H1 (cell line): ENCODE data around the gene FAM167B. TPM values are rescaled to one million over a fixed set of nuclear protein-coding genes. Genes with fewer than 3 reads are reported as not detected.

ENCODE experiments used
- ASH2L ChIP-seq: fragments of 200-600, 300-600 bp; sonication (generic); IDR thresholded peaks from one replicate; pipeline ENCODE4 v1.7.1; 2017; ENCODE audit warnings: low read length
- ATF3 ChIP-seq: IDR thresholded peaks from 2 replicates; pipeline ENCODE4 v1.6.1; 2011; ENCODE audit warnings: low read depth, mild to moderate bottlenecking, low read length; ENCODE audit not compliant: insufficient read depth
- CHD2 ChIP-seq: IDR thresholded peaks from 2 replicates; pipeline ENCODE4 v1.6.1; 2012; ENCODE audit warnings: low read length, improper control_type of control experiment
- CREB1 ChIP-seq: IDR thresholded peaks from 2 replicates; pipeline ENCODE4 v1.6.1; 2012; ENCODE audit warnings: inconsistent platforms
- CTBP2 ChIP-seq: IDR thresholded peaks from 2 replicates; pipeline ENCODE4 v1.7.0; 2011; ENCODE audit warnings: borderline replicate concordance, mild to moderate bottlenecking, moderate library complexity, mixed read lengths, low read length; ENCODE audit not compliant: insufficient read depth, insufficient read length
- CTCF ChIP-seq, 3 experiments: IDR thresholded peaks; 1 replicate in 2 of 3; 2 replicates in 1 of 3; pipeline versions ENCODE4 v1.5.1 to v1.6.1; 2011; ENCODE audit warnings: low read length in 3 of 3, mild to moderate bottlenecking in 3 of 3, inconsistent platforms in 2 of 3, low read depth in 1 of 3, moderate library complexity in 1 of 3; ENCODE audit not compliant: insufficient read depth in 1 of 3; ENCODE audit errors: control extremely low read depth in 1 of 3
- EGR1 ChIP-seq: IDR thresholded peaks from 2 replicates; pipeline ENCODE4 v1.6.1; 2011; ENCODE audit warnings: low read depth, low read length, borderline replicate concordance
- FOSL1 ChIP-seq: IDR thresholded peaks from 2 replicates; pipeline ENCODE4 v1.6.1; 2011; ENCODE audit warnings: mild to moderate bottlenecking, low read depth, low read length, moderate library complexity; ENCODE audit not compliant: insufficient read depth
- HDAC2 ChIP-seq, 2 experiments: fragments of 300-600 bp in 1 of 2; sonication (generic) in 1 of 2; IDR thresholded peaks; 2 replicates each; pipeline ENCODE4 v1.6.1; 2011 to 2012; ENCODE audit warnings: low read depth in 2 of 2, low read length in 2 of 2, mild to moderate bottlenecking in 2 of 2, moderate library complexity in 2 of 2, borderline replicate concordance in 1 of 2, inconsistent platforms in 1 of 2
- JUND ChIP-seq: IDR thresholded peaks from 2 replicates; pipeline ENCODE4 v1.6.1; 2011; ENCODE audit warnings: mild to moderate bottlenecking, improper control_type of control experiment, low read length
- KDM4A ChIP-seq: IDR thresholded peaks from one replicate; pipeline ENCODE4 v1.7.1; 2012; ENCODE audit warnings: low read depth, mild to moderate bottlenecking, moderate library complexity, low read length, inconsistent platforms; ENCODE audit not compliant: severe bottlenecking
- KDM5A ChIP-seq: fragments of 200-600 bp; IDR thresholded peaks from 2 replicates; pipeline ENCODE4 v1.7.1; 2012; ENCODE audit warnings: mild to moderate bottlenecking, low read length, inconsistent platforms, mixed read lengths
- MAX ChIP-seq: IDR thresholded peaks from 2 replicates; pipeline ENCODE4 v1.6.1; 2012; ENCODE audit warnings: inconsistent platforms
- POLR2A ChIP-seq, 2 experiments: IDR thresholded peaks; 1 replicate in 1 of 2; 2 replicates in 1 of 2; pipeline ENCODE4 v1.6.1; 2011; ENCODE audit warnings: low read depth in 2 of 2, low read length in 2 of 2, mild to moderate bottlenecking in 2 of 2; ENCODE audit errors: control extremely low read depth in 1 of 2
- POLR2AphosphoS5 ChIP-seq: IDR thresholded peaks from 2 replicates; pipeline ENCODE4 v1.6.1; 2011; ENCODE audit warnings: low read depth, low read length
- SAP30 ChIP-seq: fragments of 300-600 bp; sonication (generic); IDR thresholded peaks from 2 replicates; pipeline ENCODE4 v1.7.1; 2012; ENCODE audit warnings: low read length, moderate library complexity, mild to moderate bottlenecking, inconsistent platforms; ENCODE audit not compliant: insufficient read depth, insufficient replicate concordance
- SIN3A ChIP-seq, 2 experiments: IDR thresholded peaks in 1 of 2; conservative IDR thresholded peaks in 1 of 2; 2 replicates each; pipeline ENCODE4 v1.6.1; 2011 to 2012; ENCODE audit warnings: low read length in 2 of 2, improper control_type of control experiment in 1 of 2, low read depth in 1 of 2, mild to moderate bottlenecking in 1 of 2
- TBP ChIP-seq: IDR thresholded peaks from 2 replicates; pipeline ENCODE4 v1.6.1; 2011; ENCODE audit warnings: low read depth, low read length, improper control_type of control experiment
- TEAD4 ChIP-seq: IDR thresholded peaks from 2 replicates; pipeline ENCODE4 v1.6.1; 2012; ENCODE audit warnings: low read depth, low read length, inconsistent platforms, mixed read lengths
- polyA plus RNA-seq, 7 experiments: library from polyadenylated mRNA; depleted of rRNA in 3 of 7; stranded (reverse) in 5 of 7; unstranded in 2 of 7; fragments of >200 nt in 5 of 7; fragments of 200-250 nt in 2 of 7; gene quantifications; 1 replicate in 5 of 7; 2 replicates in 1 of 7; 4 replicates in 1 of 7; pipeline versions ENCODE4 v1.2.1 to v1.2.3, GENCODE V29; 2011 to 2013; ENCODE audit warnings: missing spikeins in 2 of 7, mixed read lengths in 2 of 7
- total RNA-seq: library from RNA; stranded (reverse); fragmentation: NEBNext Ultra II Directional; extraction: Animal tissue kit (Norgen Biotek cat#: 25700); gene quantifications from 2 replicates; pipeline ENCODE4 v1.2.1, GENCODE V29; 2021

Gene FAM167B
- total and polyA plus RNA-seq, 2 of the 8 experiments (the other 6 are each of a cell fraction or from before 2014, with no cell fraction given): 2.8 to 3.9 TPM

DNA sequence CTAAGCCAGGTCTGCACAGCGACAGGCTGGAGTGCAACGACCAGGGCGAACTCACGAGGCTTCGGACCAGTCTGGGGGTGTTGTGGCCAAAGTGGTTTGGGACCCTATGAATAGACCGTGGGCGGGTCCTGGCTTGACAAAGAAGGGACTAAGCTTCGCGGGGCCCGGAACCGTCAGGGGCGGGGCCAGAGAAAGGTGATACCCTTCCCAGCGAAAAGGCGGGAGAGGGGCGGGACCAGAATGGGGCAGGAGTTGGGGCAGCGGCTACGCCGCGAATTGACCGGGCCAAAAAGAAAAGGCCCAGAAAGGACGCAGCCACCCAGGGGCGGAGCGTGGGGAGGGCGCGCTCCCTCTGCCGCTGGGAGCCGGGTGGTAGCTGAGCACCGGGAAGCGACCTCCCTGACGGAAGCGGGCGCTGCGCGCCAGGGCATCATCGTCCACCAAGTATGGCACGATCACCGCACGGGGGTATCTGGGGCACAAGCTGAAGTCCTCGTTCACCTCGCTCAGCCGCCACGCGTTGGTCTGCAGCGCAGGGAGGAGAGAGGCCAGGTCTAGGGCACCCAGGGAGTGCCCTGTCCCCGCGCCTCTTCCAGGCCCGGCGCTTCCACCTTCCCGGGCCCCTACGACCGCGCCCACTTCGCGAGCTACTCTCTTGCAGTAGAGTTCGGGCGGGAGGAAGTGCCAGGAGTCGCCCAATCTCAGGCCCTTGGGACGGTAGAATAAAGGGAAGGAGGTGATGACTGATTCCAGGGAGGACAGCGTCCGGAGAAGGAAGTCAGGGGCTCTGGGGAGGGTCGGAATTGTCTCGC is 6.7 kb upstream of the FAM167B start (continued):
- TF ChIP-seq KDM5A: no peak
- TF ChIP-seq CHD2: no peak
- TF ChIP-seq TBP: peak; percentile 53
- 0 out of 2 replicates have a peak, but pooled peaks have one; percentile 30 for TF ChIP-seq EGR1
- TF ChIP-seq CTBP2: peak; percentile 21
- TF ChIP-seq FOSL1: no peak
- no peak for TF ChIP-seq ATF3
- TF ChIP-seq KDM4A: peak; percentile 49
- peak; percentile 17; the same call in 1 of the 2 replicates for TF ChIP-seq TEAD4
- TF ChIP-seq JUND: no peak
- peak in 2 of 3 experiments; percentile 16 to 27; a peak in 3 of 4 replicates for TF ChIP-seq CTCF (IDR thresholded peaks at IDR 0.05; ENCODE audit: control extremely low read depth in 1 of 3, insufficient read depth in 1 of 3, low read depth in 1 of 3, low read length in 3 of 3)
- 0 out of 2 replicates have a peak, but pooled peaks have one; percentile 39 for TF ChIP-seq CREB1
- peak in 1 of 2 experiments; percentile 35; a peak in 1 of 4 replicates for TF ChIP-seq HDAC2 (IDR thresholded peaks at IDR 0.05; ENCODE audit: borderline replicate concordance in 1 of 2, low read depth in 2 of 2, low read length in 2 of 2)
- TF ChIP-seq SIN3A (conservative IDR thresholded peaks at IDR 0.05 in 1 of 2, IDR thresholded peaks at IDR 0.05 in 1 of 2; ENCODE audit: low read depth in 1 of 2, low read length in 2 of 2): peak in 1 of 2 experiments; percentile 61; a peak in 1 of 4 replicates
- TF ChIP-seq SAP30: peak; percentile 64
- TF ChIP-seq ASH2L: peak; percentile 34
- TF ChIP-seq POLR2AphosphoS5: peak; percentile 81
- peak in 1 of 2 experiments; percentile 73; a peak in 2 of 3 replicates for TF ChIP-seq POLR2A (IDR thresholded peaks at IDR 0.05; ENCODE audit: control extremely low read depth in 1 of 2, low read depth in 2 of 2, low read length in 2 of 2)
- peak; percentile 90 for TF ChIP-seq MAX
